Left ventricle myocardium superior (tissue), 1 donor: Measurements from ENCODE around the gene RBM12. TPM values are rescaled to one million over a fixed set of nuclear protein-coding genes. Genes with fewer than 3 reads are reported as not detected.
"Not testable (repeated sequence)": the region's sequence is repeated elsewhere in the genome, so short reads cannot be mapped to it uniquely, and the experiment has no call there.

Experiments
- ATAC-seq: fragments of 200-7000 bp; cut with Tn5 transposase; one replicate; pipeline ENCODE4 v1.9.1; 2020; ENCODE audit warnings: mild to moderate bottlenecking, moderate library complexity
- DNase-seq: peaks from one replicate; pipeline ENCODE4 v3.0.0-alpha.2; 2020
- intact Hi-C: fragments of 100-400 bp; cut with micrococcal nuclease; formaldehyde crosslinking; loops from one replicate; pipeline ENCODE4 v1.11.0; 2022
- total RNA-seq: library from RNA; stranded (reverse); fragmentation: NEBNext Ultra II Directional; extraction: Animal tissue kit (Norgen Biotek cat#: 25700); gene quantifications from one replicate; pipeline ENCODE4 v1.2.1, GENCODE V29; 2021
- donor health status: DM: no; HTN: yes; CAD: no; lungs with severe emphysema.

RBM12 gene
- total RNA-seq, 1 donor from 2014 or later = 45.7 TPM

DNA sequence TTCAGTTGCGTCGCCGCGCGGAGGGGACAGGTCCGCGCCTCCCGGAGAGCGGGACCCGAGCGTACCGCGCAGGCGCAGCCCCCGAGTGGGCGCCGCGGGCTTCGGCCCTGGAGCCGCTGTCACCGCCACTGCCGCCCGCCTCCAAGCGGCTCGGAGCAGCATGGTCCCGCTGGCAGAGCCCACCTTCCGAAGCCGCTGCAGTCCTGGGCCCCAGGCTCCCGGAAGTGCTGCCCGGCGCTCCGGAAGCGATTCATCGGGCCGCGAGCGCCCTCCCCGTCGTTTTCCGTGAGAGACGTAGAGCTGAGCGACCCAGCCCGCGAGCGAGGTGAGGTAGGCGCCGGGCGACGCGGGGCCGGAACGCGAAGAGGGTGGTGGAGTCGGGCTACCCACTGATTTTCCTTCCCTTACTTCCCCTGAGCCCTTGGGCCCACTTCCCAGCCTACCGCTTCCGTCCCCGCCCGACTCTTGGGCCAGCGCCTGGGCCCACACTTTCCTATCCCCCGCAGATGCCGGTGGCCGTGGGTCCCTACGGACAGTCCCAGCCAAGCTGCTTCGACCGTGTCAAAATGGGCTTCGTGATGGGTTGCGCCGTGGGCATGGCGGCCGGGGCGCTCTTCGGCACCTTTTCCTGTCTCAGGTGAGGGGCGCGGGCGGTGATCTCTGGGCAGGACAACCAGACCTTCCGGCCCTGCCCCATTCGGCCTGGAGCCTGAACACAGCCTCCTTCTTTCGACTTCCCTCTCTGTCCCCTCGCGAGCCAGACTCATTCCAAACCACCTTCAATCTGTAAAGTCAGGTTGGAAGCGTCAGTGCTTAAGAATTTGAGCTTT is 34.6 kb upstream of the RBM12 start, which contains the start of the genes NFS1 and ROMO1:
Gene NFS1, minus strand, starts transcription at position 226 of the 830 bp plus-strand sequence. Its CDS starts 64 bp downstream, at position 162.
Gene ROMO1, plus strand, starts transcription at position 279 of the 830 bp plus-strand sequence. Its CDS starts 228 bp downstream, at position 507.
- ATAC-seq = peak; percentile 94
- intact Hi-C loops = no loop called here

DNA sequence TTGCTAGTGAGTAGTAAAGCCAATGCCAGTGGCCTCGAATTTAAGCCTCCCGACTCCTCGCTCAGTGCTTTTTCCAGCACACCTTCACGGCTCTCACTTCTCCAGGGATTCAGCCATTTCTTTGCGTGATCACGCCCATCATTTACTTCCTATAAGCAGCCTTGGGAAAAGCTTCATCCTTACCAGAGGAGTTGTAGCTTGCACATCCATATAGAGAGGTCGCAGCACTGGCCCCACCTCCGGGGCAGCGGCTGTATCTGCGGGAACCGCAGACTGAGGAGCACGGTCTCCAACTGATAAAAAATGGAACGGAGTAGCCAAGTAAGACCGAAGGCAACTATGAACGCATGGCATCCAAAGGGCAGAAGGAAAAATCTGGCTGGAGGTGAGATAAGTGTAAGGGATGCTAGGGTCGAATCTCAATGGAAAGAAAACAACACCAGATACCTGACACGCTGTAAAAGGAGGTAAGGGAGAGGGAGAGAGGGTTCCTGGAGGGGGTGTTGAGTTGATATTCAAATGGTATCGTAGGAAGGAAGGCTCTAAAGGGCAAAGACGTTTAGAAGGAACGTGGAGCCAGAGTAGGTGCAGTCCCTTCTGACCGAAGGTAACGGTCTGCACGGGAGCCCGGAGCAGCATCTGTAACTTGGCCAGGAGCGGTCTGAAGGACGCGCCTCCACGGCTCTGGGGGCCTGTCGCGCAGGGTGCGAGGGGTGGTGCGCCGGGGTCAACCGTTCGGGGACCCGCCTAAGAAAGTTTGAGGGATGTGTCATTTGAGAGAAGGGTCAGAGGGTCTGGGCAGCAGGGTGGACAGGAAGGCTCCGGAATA is 33.8 kb upstream of the RBM12 start:
- intact Hi-C loops = no loop called here
- ATAC-seq (peak; percentile 58), DNase-seq (no peak)

More for the DNA sequence above, 34.6 kb upstream of the RBM12 start, which contains the start of the genes NFS1 and ROMO1:
- peak; percentile 93 for DNase-seq

DNA sequence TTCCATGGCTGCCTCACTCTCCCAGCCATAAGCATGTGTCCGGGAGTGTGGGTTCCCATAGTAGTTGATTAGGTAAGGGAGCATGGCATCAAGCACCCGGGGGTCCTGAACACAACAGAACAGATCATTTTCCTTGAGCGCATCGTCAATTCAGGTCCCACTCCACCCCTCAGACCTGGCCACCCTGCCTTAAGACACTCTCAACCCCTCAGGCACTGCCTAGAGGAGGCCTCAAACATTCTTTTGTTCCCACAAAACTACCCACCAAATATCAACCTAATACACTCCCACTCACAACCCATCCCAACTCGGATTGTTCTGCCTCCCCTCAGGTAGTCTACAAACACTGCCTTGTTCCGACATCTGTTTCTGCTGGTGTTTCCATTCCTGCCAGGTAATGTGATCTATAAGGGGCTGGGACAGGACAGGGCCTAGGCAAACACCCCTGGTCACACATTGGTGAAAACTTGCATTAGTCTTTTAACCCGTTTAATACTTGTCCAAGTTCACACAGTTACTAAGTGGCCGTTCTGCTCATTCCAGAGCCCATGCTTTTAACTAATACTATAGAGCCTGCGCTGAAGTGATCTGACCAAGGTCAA is 33.1 kb upstream of the RBM12 start:
- ATAC-seq (no peak), DNase-seq (no peak)
- intact Hi-C loops = no loop called here

DNA sequence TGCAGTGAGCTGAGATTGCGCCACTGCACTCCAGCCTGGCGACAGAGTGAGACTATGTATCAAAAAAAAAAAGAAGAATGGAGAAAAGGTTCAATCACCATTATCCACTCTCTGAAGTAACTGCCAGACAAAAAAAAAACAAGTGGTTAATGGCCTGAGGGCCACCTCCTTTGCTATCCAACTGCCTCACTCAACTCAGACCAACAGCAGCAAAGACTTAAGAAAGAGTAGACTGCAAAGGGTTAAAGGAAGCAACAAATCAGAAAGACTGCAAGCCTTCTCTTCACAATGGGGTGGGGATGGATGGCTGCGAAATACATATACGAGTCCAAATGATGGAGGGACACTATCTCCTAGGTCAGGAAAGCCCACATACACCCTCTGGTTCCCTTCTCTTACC is 31.3 kb upstream of the RBM12 start:
- no peak for DNase-seq
- intact Hi-C loops = no loop called here
- ATAC-seq = no peak

DNA sequence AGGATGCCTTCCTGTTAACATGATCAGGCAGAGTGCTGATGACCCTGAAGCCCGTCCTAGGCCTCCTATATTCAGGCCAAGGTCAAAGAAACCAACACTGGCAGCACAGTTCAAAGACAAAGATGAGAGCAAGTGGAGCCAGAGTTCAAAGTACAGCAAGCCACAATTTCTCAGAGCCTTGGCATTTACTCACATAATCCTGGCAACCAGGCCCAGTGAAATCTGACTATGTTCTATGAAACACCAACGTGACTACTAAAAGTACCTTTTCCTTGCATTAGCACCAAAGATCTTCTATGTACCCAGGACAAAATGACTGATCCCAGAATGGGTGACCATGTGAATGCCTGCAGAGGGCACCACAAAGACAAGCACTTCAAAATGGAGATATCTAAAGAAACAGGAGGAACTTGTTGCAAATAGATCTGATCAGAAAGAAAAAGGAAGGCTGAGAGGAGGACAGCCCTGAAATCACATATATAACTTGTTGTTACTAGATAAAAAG is 30.6 kb upstream of the RBM12 start:
- intact Hi-C loops = no loop called here
- ATAC-seq = no peak

DNA sequence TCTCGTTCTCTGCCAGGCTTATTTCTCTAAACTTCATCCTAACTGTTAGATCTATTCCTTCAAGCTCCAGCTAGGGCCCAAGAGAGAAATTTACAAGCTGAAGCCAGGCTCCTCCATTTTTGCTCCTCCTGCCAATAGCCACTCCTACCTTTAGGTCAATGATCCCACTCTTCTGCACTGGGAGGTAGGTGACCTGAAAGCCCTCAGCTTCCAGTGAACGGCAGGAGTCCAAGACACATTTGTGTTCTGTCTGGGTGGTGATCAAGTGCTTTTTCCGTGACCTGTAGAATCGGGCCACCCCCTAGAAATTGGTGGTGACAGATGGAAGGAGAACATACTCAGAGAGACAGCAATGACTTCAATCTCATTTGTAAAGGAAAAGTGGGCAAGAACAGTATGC is 25.6 kb upstream of the RBM12 start:
- DNase-seq (no peak), ATAC-seq (no peak)
- intact Hi-C loops = no loop called here

More for the DNA sequence above, 30.6 kb upstream of the RBM12 start:
- DNase-seq = no peak

DNA sequence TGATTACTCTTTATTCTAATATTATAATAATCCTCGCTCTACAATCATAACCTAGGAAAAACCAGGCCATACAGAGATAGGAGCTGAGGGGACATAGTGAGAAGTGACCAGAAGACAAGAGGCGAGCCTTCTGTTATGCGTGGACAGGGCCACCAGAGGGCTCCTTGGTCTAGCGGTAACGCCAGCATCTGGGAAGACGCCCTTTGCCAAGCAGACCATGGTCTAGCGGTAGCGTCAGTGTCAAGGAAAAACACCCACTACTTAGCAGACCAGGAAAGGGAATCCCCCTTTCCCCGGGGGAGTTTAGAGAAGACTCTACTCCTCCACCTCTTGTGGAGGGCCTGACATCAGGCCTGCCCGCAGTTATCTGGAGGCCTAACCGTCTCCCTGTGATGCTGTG is 22.2 kb upstream of the RBM12 start:
- DNase-seq, intact Hi-C loops, ATAC-seq: not testable (repeated sequence)

DNA sequence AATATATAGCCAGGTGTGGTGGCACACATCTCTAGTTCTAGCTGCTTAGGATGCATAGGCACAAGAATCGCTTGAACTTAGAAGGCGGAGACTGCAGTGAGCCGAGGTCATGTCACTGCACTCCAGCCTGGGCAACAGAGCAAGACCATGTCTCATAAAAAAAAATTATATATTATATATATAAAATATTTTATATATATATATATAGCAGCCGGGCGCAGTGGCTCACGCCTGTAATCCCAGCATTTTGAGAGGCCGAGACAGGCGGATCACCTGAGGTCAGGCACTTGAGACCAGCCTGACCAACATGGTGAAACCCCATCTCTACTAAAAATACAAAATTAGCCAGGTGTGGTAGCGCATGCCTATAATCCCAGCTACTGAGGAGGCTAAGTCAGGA is 20.7 kb upstream of the RBM12 start:
- DNase-seq, intact Hi-C loops, ATAC-seq: not testable (repeated sequence)

DNA sequence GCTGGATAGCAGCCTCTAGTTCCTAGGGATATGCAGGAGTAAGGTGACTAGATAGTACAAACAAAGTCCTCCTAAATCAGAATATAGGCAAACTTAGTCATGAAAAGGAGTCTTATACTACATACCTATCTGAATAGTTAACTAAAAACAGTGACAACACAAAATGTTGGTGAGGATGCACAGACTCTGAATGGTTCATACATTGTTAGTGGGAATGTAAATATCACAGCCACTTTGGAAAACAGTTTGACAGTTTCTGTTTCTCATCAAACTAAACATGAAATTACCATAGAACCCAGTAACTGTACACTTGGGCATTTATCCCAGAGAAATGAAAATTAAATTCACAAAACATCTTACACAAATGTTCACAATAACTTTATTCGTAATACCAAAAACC is 17.3 kb upstream of the RBM12 start:
- ATAC-seq (no peak), DNase-seq (no peak)
- intact Hi-C loops = no loop called here

DNA sequence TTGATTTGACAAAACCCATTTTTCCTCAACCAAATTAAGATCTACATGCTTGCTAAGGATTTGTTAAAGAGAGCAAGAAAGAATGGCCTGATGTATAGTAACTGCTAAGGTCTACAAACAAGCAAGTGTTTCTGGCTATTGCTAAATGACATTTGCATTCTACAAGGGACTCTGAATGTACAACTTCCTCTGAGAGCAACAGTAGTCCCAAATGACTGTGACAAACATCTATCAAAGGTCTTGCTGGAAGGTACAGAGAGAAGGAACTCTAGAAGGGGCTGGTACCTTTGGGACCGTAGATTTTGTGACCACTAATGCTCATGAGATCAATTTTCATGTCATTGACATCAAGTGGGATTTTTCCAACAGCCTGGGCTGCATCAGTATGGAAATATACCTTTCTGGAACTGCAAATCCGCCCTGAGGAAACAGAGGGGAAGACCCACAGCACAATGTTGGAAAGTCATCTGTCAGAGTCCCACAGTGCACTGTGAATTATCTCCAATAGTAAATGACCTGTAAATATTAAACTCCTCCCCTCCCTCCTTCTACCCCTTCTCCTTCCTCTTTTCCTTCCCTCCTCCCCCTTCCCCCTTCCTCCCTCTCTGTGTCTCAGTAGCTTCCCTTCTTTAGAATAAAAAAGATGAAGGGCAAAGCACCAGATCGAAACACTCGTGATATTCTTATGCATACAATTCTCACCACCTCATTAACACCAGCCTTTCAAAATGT is 15.9 kb upstream of the RBM12 start:
- ATAC-seq (no peak), DNase-seq (no peak)
- intact Hi-C loops = no loop called here

DNA sequence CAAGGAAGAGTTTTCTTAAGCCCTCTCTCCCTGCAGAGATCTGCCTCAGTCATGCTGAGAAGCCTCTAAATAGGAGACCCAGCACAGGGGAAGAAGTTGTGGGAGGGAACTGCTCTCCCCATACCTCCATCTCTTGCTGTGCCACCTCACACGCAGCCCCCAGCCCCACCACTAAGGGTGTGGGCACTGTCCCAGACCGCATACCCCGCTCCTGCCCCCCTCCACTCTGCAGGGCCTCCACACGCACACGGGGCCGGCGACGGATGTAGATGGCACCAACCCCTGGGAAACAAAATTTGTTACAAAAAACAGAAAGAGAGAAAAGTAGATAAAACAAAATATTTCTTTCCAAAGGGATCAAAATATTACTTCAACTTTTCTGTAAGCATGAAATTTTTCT is 10.2 kb upstream of the RBM12 start:
- DNase-seq (no peak), ATAC-seq (no peak)
- intact Hi-C loops = no loop called here

DNA sequence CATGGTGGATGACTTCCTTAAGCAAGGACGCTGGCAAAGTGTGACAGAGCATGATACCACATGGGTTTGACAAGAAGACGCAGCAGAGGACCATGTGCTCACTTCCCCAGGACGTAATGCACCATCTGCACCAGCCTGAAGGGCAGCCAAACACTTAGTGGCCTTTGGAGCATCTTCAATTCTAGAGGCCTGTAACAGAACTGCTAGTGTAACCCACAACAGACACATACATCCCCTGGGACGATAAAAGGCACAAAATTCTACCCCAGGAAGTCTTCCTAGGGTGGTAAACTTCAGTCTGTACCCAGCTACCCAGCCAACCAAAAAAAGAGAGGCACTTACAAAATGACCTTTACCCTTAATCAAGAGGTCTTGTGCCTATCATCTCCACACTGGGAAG is 9.2 kb upstream of the RBM12 start:
- intact Hi-C loops = no loop called here
- DNase-seq (no peak), ATAC-seq (no peak)

DNA sequence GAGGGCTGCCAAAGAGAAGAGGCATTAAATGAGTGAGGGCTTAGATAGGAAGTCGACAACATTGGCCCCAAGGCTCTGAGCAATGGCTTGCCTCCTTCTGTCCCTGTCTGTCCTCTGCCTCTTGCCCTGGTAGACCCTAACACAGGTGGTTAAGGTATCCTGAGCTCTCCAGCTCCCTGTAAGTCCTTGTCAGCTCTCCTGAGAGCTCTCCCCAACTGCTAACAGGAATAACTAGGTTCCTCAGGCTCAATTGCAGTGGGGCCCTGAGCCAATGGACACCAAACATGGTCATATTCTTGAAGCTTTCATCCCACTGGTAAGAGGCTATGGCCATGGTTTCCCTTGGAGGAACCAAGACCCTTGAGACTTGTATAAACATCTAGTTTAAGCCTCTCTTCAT is 5.0 kb upstream of the RBM12 start:
- ATAC-seq (no peak), DNase-seq (no peak)
- intact Hi-C loops = no loop called here

DNA sequence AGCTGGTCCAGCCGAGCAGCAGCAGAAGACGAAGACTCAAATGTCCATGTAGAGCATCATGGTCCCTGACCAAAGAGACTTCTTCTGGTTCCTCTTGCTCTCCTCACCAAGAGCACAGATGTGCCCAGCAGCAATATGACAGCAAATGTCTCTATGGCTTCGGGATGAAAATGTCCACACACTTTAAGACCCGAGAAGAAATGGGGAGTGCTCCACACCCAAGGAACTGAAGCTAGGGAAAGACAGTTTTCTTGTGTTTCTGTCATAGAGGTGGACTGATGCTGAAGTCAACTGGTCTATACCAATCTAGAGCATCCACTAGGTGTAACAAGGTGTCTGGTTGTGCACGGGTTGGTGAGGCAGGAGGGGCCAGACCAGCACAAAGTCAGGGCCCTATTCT is 4.5 kb upstream of the RBM12 start:
- ATAC-seq (no peak), DNase-seq (no peak)
- intact Hi-C loops = no loop called here

DNA sequence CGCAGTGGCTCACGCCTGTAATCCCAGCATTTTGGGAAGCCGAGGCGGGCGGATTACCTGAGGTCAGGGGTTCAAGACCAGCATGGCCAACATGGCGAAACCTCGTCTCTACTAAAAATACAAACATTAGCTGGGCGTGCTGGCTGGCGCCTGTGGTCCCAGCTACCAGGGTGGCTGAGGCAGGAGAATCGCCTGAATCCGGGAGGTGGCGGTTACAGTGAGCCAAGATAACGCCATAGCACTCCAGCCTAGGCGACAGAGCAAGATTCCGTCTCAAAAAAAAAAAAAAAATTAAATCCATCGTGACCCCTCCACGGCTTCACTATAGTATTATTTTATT is 1.2 kb upstream of the RBM12 start:
- ATAC-seq = no peak

DNA sequence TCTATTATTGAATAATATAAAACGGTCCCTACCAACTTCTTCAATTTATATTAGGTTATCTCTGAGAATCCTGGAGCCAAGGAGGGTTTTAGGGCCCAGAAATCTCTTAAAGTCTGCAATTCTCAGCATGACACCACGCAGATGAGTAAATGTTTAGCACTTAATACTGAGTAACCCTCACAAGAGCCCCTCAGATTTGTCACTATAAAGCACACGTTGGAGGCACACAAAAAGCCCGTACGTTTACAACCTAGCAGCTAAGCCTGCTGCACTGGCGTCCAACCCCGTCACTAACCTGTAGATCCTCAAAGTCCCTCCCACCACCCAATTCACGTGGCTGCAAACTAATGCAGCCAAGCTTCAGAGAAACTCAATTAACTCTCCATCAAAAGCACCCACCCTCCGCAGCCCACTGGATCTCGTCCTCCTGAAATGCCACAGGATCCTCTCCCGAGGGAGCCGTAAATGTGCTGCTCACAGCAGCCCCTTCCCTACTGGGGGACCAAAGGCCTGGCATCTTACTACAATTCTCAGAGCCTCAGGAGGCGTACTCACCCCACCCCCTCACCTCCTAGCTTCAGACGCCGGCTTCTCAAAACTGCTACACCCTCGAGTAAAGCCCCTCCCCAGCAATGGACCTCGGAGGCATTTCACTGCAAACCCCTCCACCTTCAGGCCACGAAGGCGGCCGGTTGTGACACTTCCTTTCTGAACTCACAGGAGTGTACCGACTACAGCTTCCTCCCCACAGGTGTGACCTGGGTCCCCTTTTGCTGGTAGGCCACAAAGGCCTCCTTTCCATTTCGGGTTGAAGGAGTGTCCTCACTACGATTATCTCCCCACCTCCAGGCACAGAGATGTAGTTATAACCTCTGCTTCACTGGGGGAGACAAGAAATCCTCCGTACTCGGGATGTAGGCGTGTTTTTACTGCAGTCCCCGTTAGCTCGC is 909 bp downstream of the RBM12 start:
- intact Hi-C loops = no loop called here
- DNase-seq = peak; percentile 40
- peak; percentile 27 for ATAC-seq

More for the DNA sequence above, 1.2 kb upstream of the RBM12 start:
- intact Hi-C loops = no loop called here
- DNase-seq = no peak

DNA sequence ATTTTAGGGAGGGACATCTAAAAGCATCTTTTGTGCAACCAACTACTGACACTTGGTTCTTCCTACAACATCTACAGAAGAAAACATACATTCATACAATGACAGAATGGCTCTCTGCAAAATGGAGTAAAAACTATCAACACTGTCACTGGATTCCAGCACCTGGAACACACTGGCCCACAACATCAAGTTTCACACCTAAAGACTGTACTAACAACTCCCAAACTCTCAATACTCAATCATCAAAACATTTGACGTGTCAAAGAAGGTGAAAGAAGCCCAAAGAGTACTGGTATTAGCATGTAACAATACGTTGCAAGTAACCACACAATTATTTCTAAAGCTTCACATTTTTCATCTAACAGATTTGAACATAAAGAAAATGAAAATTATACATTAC is 2.1 kb downstream of the RBM12 start:
- intact Hi-C loops = no loop called here
- DNase-seq (no peak), ATAC-seq (no peak)

DNA sequence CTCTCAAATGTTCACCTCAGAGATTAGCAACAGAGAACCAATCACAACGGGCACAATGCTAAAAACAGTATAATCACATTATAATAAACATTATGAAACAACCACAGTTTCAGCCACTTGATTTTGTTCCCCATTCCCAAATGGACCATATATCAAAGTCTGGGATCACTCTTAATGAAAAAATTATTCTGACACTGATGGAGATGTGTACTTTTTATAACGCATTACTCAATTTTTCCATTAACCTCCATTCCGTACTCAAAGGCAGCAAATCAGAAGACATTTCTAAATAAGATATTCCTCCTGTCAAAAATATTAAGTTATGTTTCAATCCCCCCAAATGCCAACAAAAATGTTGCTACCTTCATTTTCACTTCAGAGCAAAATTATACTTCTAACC is 2.8 kb downstream of the RBM12 start:
- intact Hi-C loops = no loop called here
- DNase-seq (no peak), ATAC-seq (no peak)
